Mesenchymal stem cell (in vitro differentiated cells and primary cell): ENCODE results near the gene TMEM86B.

ENCODE experiments used
- DNase-seq: peaks from one replicate; pipeline ENCODE4 v3.0.0-alpha.2; 2013
- H2AFZ ChIP-seq: one replicate; pipeline ENCODE4 v1.6.1; 2013; ENCODE audit warnings: low read depth, mild to moderate bottlenecking, control low read depth, inconsistent platforms, low read length, moderate library complexity
- H2AK5ac ChIP-seq: 2 replicates; pipeline ENCODE4 v1.6.1; 2013; ENCODE audit warnings: low read length, moderate library complexity, mild to moderate bottlenecking, inconsistent platforms; ENCODE audit not compliant: severe bottlenecking
- H2BK120ac ChIP-seq: one replicate; pipeline ENCODE4 v1.6.1; 2013; ENCODE audit warnings: low read depth, mild to moderate bottlenecking, inconsistent platforms, low read length, moderate library complexity
- H2BK12ac ChIP-seq, 2 experiments: one replicate each; pipeline ENCODE4 v1.6.1; 2013; ENCODE audit warnings: inconsistent platforms in 2 of 2, low read length in 2 of 2, mild to moderate bottlenecking in 2 of 2, moderate library complexity in 2 of 2, control low read depth in 1 of 2
- H2BK15ac ChIP-seq: one replicate; pipeline ENCODE4 v1.6.1; 2013; ENCODE audit warnings: mild to moderate bottlenecking, low read depth, inconsistent platforms; ENCODE audit not compliant: poor library complexity, severe bottlenecking
- H2BK5ac ChIP-seq: 2 replicates; pipeline ENCODE4 v1.6.1; 2013; ENCODE audit warnings: low read depth, mild to moderate bottlenecking, low read length, control low read depth, inconsistent platforms; ENCODE audit not compliant: poor library complexity, severe bottlenecking
- H3K14ac ChIP-seq, 2 experiments: one replicate each; pipeline ENCODE4 v1.6.1; 2013; ENCODE audit warnings: inconsistent platforms in 2 of 2, low read length in 2 of 2, control low read depth in 1 of 2, mild to moderate bottlenecking in 1 of 2, moderate library complexity in 1 of 2
- H3K18ac ChIP-seq, 2 experiments: one replicate each; pipeline ENCODE4 v1.6.1; 2013; ENCODE audit warnings: inconsistent platforms in 2 of 2, low read length in 2 of 2, control low read depth in 1 of 2, low read depth in 1 of 2, mild to moderate bottlenecking in 1 of 2
- H3K23ac ChIP-seq, 2 experiments: one replicate each; pipeline ENCODE4 v1.6.1; 2013; ENCODE audit warnings: inconsistent platforms in 2 of 2, low read length in 2 of 2, mild to moderate bottlenecking in 2 of 2, moderate library complexity in 2 of 2, control low read depth in 1 of 2
- H3K27ac ChIP-seq: 2 replicates; pipeline ENCODE4 v1.5.1; 2013; ENCODE audit warnings: mild to moderate bottlenecking, moderate library complexity, low read length, control low read depth, inconsistent platforms; ENCODE audit not compliant: poor library complexity, severe bottlenecking
- H3K27me3 ChIP-seq, 2 experiments: 2 replicates each; pipeline versions ENCODE4 v1.6.1 to v1.7.0; 2013; ENCODE audit warnings: low read length in 2 of 2, mild to moderate bottlenecking in 2 of 2, moderate library complexity in 2 of 2, control low read depth in 1 of 2, inconsistent platforms in 1 of 2; ENCODE audit not compliant: control insufficient read depth in 1 of 2, insufficient read depth in 1 of 2
- H3K36me3 ChIP-seq, 2 experiments: 2 replicates each; pipeline versions ENCODE4 v1.6.1 to v1.7.0; 2013; ENCODE audit warnings: low read length in 2 of 2, control low read depth in 1 of 2, inconsistent platforms in 1 of 2, low read depth in 1 of 2, mild to moderate bottlenecking in 1 of 2; ENCODE audit not compliant: insufficient read depth in 2 of 2, control insufficient read depth in 1 of 2
- H3K4ac ChIP-seq, 2 experiments: one replicate each; pipeline ENCODE4 v1.6.1; 2013; ENCODE audit warnings: inconsistent platforms in 2 of 2, low read length in 2 of 2, mild to moderate bottlenecking in 2 of 2, moderate library complexity in 2 of 2, control low read depth in 1 of 2, low read depth in 1 of 2
- H3K4me1 ChIP-seq: 2 replicates; pipeline ENCODE4 v1.6.1; 2013; ENCODE audit warnings: low read depth, low read length, control low read depth; ENCODE audit not compliant: control insufficient read depth, insufficient read depth
- H3K4me2 ChIP-seq: 2 replicates; pipeline ENCODE4 v1.6.1; 2013; ENCODE audit warnings: low read length, mild to moderate bottlenecking, inconsistent platforms; ENCODE audit not compliant: poor library complexity, severe bottlenecking
- H3K4me3 ChIP-seq, 2 experiments: 2 replicates each; pipeline versions ENCODE4 v1.5.1 to v1.7.0; 2013; ENCODE audit warnings: low read length in 2 of 2, mild to moderate bottlenecking in 2 of 2, control low read depth in 1 of 2, low read depth in 1 of 2; ENCODE audit not compliant: insufficient read depth in 1 of 2
- H3K79me1 ChIP-seq: replicated peaks from 2 replicates; pipeline ENCODE4 v1.6.1; 2013; ENCODE audit warnings: mild to moderate bottlenecking, control low read depth, low read length, inconsistent platforms; ENCODE audit not compliant: poor library complexity, severe bottlenecking
- H3K9ac ChIP-seq: 2 replicates; pipeline ENCODE4 v1.7.0; 2013; ENCODE audit warnings: mild to moderate bottlenecking, low read length, moderate library complexity
- H3K9me3 ChIP-seq: 2 replicates; pipeline ENCODE4 v1.7.0; 2013; ENCODE audit warnings: mild to moderate bottlenecking, low read length; ENCODE audit not compliant: control insufficient read depth
- H4K8ac ChIP-seq: one replicate; pipeline ENCODE4 v1.6.1; 2013; ENCODE audit warnings: inconsistent platforms, mild to moderate bottlenecking, low read length, moderate library complexity
- H4K91ac ChIP-seq: one replicate; pipeline ENCODE4 v1.6.1; 2013; ENCODE audit warnings: mild to moderate bottlenecking, low read length, inconsistent platforms
- WGBS: methylation state at CpG from one replicate; pipeline ENCODE4 v1.1.7; 2013; ENCODE audit warnings: mixed read lengths; 5-methylcytosine and 5-hydroxymethylcytosine counted together

TMEM86B gene

GRCh38 chr19:55244004-55244680 lies 15.6 kb upstream of the TMEM86B start:
- Histone ChIP-seq H4K8ac (no peak overlapping the region), H2BK5ac (no peak overlapping the region), H2AFZ (no peak overlapping the region), H2BK15ac (no peak overlapping the region), H3K4ac (no peak overlapping the region), H3K9ac (no peak overlapping the region), H3K14ac (no peak overlapping the region), H3K4me2 (no peak overlapping the region), H4K91ac (no peak overlapping the region), H3K27ac (no peak overlapping the region), H3K36me3 (peaks cover 73 to 87% of the 10 kb centered on the region in 2 experiments), H3K18ac (no peak overlapping the region), H2BK12ac (no peak overlapping the region), H3K23ac (no peak overlapping the region), H2BK120ac (no peak overlapping the region), H3K9me3 (no peaks in the 10 kb centered on the region), H3K4me1 (peaks cover 24% of the 10 kb centered on the region), H3K4me3 (no peak overlapping the region), H3K27me3 (no peaks in the 10 kb centered on the region), H3K79me1 (peaks cover 46% of the 10 kb centered on the region), H2AK5ac (no peak overlapping the region)
- 96% methylated on average over 12 of the region's 12 CpGs for WGBS
- DNase-seq, result no peak

DNA sequence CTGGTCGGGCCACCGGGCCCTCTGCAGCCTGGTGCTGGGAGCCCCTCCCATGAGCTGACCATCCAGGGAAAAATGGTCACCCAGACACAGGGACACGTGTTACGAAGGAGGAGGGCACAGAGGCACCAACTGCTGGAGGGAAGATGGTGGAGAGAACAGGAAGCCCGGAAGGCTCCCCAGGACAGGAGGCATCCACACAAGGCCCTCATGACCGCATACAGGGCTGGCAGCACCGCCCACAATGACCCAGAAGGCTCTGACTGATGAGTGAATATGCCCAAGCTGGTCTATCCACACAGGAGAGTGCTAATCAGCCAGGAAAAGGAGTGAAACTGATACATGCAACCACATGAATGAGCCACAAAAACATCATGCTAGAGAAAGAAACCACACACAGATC lies 14.0 kb upstream of the TMEM86B start:
- H3K36me3 ChIP-seq, result peaks cover 89 to 90% of the 10 kb centered on the region in 2 experiments
- H2BK120ac ChIP-seq, result no peak overlapping the region
- H4K8ac ChIP-seq, result no peak overlapping the region
- H2BK15ac ChIP-seq, result no peak overlapping the region
- H3K4ac ChIP-seq, result no peak overlapping the region
- H3K18ac ChIP-seq, result no peak overlapping the region
- H3K27me3 ChIP-seq, result no peaks in the 10 kb centered on the region
- no peak overlapping the region for H3K14ac ChIP-seq
- no peak overlapping the region for H4K91ac ChIP-seq
- peaks cover 13% of the 10 kb centered on the region for H3K4me1 ChIP-seq
- H3K27ac ChIP-seq, result no peak overlapping the region
- H2AK5ac ChIP-seq, result no peak overlapping the region
- H3K9ac ChIP-seq, result no peak overlapping the region
- 94% methylated on average over 7 of the region's 7 CpGs for WGBS
- no peak for DNase-seq
- H3K79me1 ChIP-seq, result peaks cover 55% of the 10 kb centered on the region
- H3K4me2 ChIP-seq, result no peak overlapping the region
- no peak overlapping the region for H3K23ac ChIP-seq
- H2BK5ac ChIP-seq, result no peak overlapping the region
- no peaks in the 10 kb centered on the region for H3K9me3 ChIP-seq
- no peak overlapping the region for H2AFZ ChIP-seq
- no peak overlapping the region for H2BK12ac ChIP-seq
- H3K4me3 ChIP-seq, result no peak overlapping the region

GRCh38 chr19:55241935-55242464 lies 13.4 kb upstream of the TMEM86B start:
- H3K36me3 ChIP-seq, result peaks cover 90 to 94% of the 10 kb centered on the region in 2 experiments
- H2AK5ac ChIP-seq, result no peak overlapping the region
- H3K4me1 ChIP-seq, result peaks cover 8% of the 10 kb centered on the region
- no peak overlapping the region for H3K4me2 ChIP-seq
- H2BK5ac ChIP-seq, result no peak overlapping the region
- H3K4ac ChIP-seq, result no peak overlapping the region
- H3K23ac ChIP-seq, result no peak overlapping the region
- peaks cover 53% of the 10 kb centered on the region for H3K79me1 ChIP-seq
- H4K91ac ChIP-seq, result no peak overlapping the region
- no peak overlapping the region for H2BK120ac ChIP-seq
- no peak overlapping the region for H3K27ac ChIP-seq
- H3K18ac ChIP-seq, result no peak overlapping the region
- H3K14ac ChIP-seq, result no peak overlapping the region
- H2BK12ac ChIP-seq, result no peak overlapping the region
- DNase-seq, result no peak
- no peak overlapping the region for H3K9ac ChIP-seq
- no peak overlapping the region for H4K8ac ChIP-seq
- no peak overlapping the region for H3K4me3 ChIP-seq
- H2AFZ ChIP-seq, result no peak overlapping the region
- no peaks in the 10 kb centered on the region for H3K9me3 ChIP-seq
- H3K27me3 ChIP-seq, result no peaks in the 10 kb centered on the region
- WGBS, result 97% methylated on average over 16 of the region's 16 CpGs
- H2BK15ac ChIP-seq, result no peak overlapping the region

GRCh38 chr19:55241143-55241934 lies 12.8 kb upstream of the TMEM86B start:
- Histone ChIP-seq H3K4me2 (no peak overlapping the region), H2AK5ac (no peak overlapping the region), H3K9me3 (no peaks in the 10 kb centered on the region), H3K79me1 (peaks cover 49% of the 10 kb centered on the region), H4K8ac (no peak overlapping the region), H2BK5ac (no peak overlapping the region), H2BK15ac (no peak overlapping the region), H3K18ac (no peak overlapping the region), H3K27ac (no peak overlapping the region), H3K4me1 (peaks cover 2% of the 10 kb centered on the region), H3K9ac (no peak overlapping the region), H2AFZ (no peak overlapping the region), H3K14ac (no peak overlapping the region), H3K4me3 (no peak overlapping the region), H2BK120ac (no peak overlapping the region), H2BK12ac (no peak overlapping the region), H3K36me3 (peaks cover 90 to 94% of the 10 kb centered on the region in 2 experiments), H3K23ac (no peak overlapping the region), H3K27me3 (no peaks in the 10 kb centered on the region), H3K4ac (no peak overlapping the region), H4K91ac (no peak overlapping the region)
- no peak for DNase-seq
- WGBS, result 98% methylated on average over 36 of the region's 37 CpGs
